ENCODE results near the gene SCNN1G. TPM values are rescaled to one million over a fixed set of nuclear protein-coding genes. Genes with fewer than 3 reads are reported as not detected.

Gene SCNN1G
- total RNA-seq, 1 experiment from 2014 or later = 6.3 TPM

DNA sequence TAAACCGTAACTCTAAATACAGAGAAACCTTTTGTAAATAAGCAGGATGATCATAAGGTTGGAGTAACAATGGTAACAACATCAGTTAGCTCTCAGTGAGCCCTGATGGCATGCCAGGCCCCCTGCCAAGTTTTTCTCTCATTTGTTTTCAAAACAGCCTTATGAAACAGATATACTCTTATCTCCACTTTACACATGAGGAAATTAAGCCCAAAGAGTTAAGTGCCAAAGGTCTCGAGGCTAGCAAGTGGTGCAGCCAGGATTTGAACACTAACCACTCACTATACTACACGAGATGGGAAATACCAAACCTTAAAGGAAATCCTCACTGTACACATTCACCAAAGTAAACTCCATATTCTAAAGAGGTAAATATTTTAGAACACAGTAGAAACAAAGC, 48.3 kb upstream of the SCNN1G start:
- Histone ChIP-seq H3K27ac (ENCODE audit: low read length) (no peak overlapping the region), H3K9me2 (replicated peaks; ENCODE audit: low read length) (no peaks in the 10 kb centered on the region), H4K20me1 (ENCODE audit: low read length) (no peaks in the 10 kb centered on the region), H3F3A (ENCODE audit: low read length, unreplicated experiment) (no peaks in the 10 kb centered on the region), H3K9me3 (ENCODE audit: low read length) (no peaks in the 10 kb centered on the region), H3K79me2 (ENCODE audit: low read length) (peaks cover 95% of the 10 kb centered on the region), H3K36me3 (ENCODE audit: low read depth, low read length) (no peaks in the 10 kb centered on the region; the same call in 1 of the 2 replicates), H3K4me2 (ENCODE audit: low read length) (no peak overlapping the region), H2AFZ (ENCODE audit: low read length) (no peak overlapping the region), H3K4me1 (ENCODE audit: insufficient read depth, low read length) (peaks cover 8% of the 10 kb centered on the region; the same call in 1 of the 2 replicates), H3K4me3 (ENCODE audit: low read length) (no peak overlapping the region), H3K27me3 (ENCODE audit: low read length) (no peaks in the 10 kb centered on the region), H3K9ac (ENCODE audit: low read length) (no peak overlapping the region)
- CTCF ChIA-PET = no interaction called here
- POLR2A ChIA-PET (ENCODE audit: unreplicated experiment) = no interaction called here
- BruUV-seq (replicated peaks) = no TSS peak
- intact Hi-C loops (cut with micrococcal nuclease) = no loop called here
- ATAC-seq = no peak
- no peak for TF ChIP-seq EZH2 (IDR thresholded peaks at IDR 0.05; ENCODE audit: low read length, unreplicated experiment)
- TF ChIP-seq, protein P1, sequence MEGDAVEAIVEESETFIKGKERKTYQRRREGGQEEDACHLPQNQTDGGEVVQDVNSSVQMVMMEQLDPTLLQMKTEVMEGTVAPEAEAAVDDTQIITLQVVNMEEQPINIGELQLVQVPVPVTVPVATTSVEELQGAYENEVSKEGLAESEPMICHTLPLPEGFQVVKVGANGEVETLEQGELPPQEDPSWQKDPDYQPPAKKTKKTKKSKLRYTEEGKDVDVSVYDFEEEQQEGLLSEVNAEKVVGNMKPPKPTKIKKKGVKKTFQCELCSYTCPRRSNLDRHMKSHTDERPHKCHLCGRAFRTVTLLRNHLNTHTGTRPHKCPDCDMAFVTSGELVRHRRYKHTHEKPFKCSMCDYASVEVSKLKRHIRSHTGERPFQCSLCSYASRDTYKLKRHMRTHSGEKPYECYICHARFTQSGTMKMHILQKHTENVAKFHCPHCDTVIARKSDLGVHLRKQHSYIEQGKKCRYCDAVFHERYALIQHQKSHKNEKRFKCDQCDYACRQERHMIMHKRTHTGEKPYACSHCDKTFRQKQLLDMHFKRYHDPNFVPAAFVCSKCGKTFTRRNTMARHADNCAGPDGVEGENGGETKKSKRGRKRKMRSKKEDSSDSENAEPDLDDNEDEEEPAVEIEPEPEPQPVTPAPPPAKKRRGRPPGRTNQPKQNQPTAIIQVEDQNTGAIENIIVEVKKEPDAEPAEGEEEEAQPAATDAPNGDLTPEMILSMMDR (conservative IDR thresholded peaks at IDR 0.05; ENCODE audit: low read depth, low read length) = no peak
- TF ChIP-seq EZH2phosphoT487 (IDR thresholded peaks at IDR 0.05; ENCODE audit: borderline replicate concordance, low read length) = no peak
- no peak for DNase-seq

DNA sequence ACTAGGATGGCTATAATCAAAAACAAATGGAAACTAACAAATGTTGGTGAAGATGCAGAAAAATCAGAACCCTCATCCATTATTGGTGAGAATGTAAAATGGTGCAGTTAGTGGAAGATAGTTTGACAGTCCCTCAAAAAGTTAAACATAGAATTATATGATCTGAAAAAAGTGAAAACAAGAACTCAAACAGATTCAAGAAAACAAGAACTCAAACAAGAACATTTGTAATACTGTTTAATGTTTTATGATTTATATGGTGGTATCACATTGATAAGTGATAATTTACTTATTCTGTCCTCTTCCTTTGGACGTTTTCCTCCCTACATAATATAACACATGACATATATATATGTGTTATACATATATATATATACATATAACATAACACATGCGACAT, 45.3 kb upstream of the SCNN1G start:
- Histone ChIP-seq H3K9ac (ENCODE audit: low read length) (no peak overlapping the region), H3K4me2 (ENCODE audit: low read length) (no peak overlapping the region), H3K79me2 (ENCODE audit: low read length) (peaks cover 97% of the 10 kb centered on the region), H3K4me1 (ENCODE audit: insufficient read depth, low read length) (peaks cover 8% of the 10 kb centered on the region; the same call in 1 of the 2 replicates), H3K27ac (ENCODE audit: low read length) (no peak overlapping the region), H3K9me3 (ENCODE audit: low read length) (no peaks in the 10 kb centered on the region), H4K20me1 (ENCODE audit: low read length) (no peaks in the 10 kb centered on the region), H3K36me3 (ENCODE audit: low read depth, low read length) (no peaks in the 10 kb centered on the region; the same call in 1 of the 2 replicates), H3F3A (ENCODE audit: low read length, unreplicated experiment) (no peaks in the 10 kb centered on the region), H3K4me3 (ENCODE audit: low read length) (no peak overlapping the region), H2AFZ (ENCODE audit: low read length) (no peak overlapping the region), H3K9me2 (replicated peaks; ENCODE audit: low read length) (no peaks in the 10 kb centered on the region), H3K27me3 (ENCODE audit: low read length) (no peaks in the 10 kb centered on the region)
- CTCF ChIA-PET = no interaction called here
- intact Hi-C loops (cut with micrococcal nuclease) = no loop called here
- ATAC-seq = no peak
- BruUV-seq (replicated peaks) = no TSS peak
- POLR2A ChIA-PET (ENCODE audit: unreplicated experiment) = no interaction called here
- DNase-seq = no peak
- TF ChIP-seq, protein P1 (conservative IDR thresholded peaks at IDR 0.05; ENCODE audit: low read depth, low read length) = no peak
- TF ChIP-seq EZH2phosphoT487 (IDR thresholded peaks at IDR 0.05; ENCODE audit: borderline replicate concordance, low read length) = no peak

DNA sequence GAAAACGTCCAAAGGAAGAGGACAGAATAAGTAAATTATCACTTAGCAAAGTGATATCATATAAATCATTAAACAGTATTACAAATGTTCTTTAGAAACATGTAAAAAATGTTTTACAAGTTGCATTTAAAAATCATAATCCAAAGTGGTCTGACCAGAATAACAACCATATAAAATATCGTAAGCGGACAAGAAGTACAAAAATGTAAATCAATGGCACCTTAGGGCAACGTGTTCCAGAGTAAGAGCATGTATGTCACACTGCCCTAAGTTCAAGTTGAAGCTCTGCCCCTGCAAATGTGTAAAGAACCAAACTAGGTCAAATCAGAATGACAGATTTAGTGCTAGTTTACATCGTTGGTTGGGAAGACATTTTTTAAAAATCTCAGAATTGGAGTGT, 44.7 kb upstream of the SCNN1G start:
- Histone ChIP-seq H2AFZ (ENCODE audit: low read length) (no peak overlapping the region), H3K9me3 (ENCODE audit: low read length) (no peaks in the 10 kb centered on the region), H3K27me3 (ENCODE audit: low read length) (no peaks in the 10 kb centered on the region), H3K27ac (ENCODE audit: low read length) (no peak overlapping the region), H3K9me2 (replicated peaks; ENCODE audit: low read length) (no peaks in the 10 kb centered on the region), H3F3A (ENCODE audit: low read length, unreplicated experiment) (no peaks in the 10 kb centered on the region), H3K9ac (ENCODE audit: low read length) (no peak overlapping the region), H3K4me3 (ENCODE audit: low read length) (no peak overlapping the region), H3K4me1 (ENCODE audit: insufficient read depth, low read length) (peaks cover 8% of the 10 kb centered on the region; the same call in 1 of the 2 replicates), H3K4me2 (ENCODE audit: low read length) (0 out of 2 replicates have a peak overlapping the region, but pooled peaks have one; percentile 13), H3K36me3 (ENCODE audit: low read depth, low read length) (no peaks in the 10 kb centered on the region; the same call in 1 of the 2 replicates), H3K79me2 (ENCODE audit: low read length) (peaks cover 97% of the 10 kb centered on the region), H4K20me1 (ENCODE audit: low read length) (no peaks in the 10 kb centered on the region)
- TF ChIP-seq EZH2phosphoT487 (IDR thresholded peaks at IDR 0.05; ENCODE audit: borderline replicate concordance, low read length) (no peak), EZH2 (IDR thresholded peaks at IDR 0.05; ENCODE audit: low read length, unreplicated experiment) (no peak)
- TF ChIP-seq, protein P1 (conservative IDR thresholded peaks at IDR 0.05; ENCODE audit: low read depth, low read length) = no peak
- ATAC-seq (no peak), DNase-seq (peak; percentile 36)
- intact Hi-C loops (cut with micrococcal nuclease) = no loop called here
- CTCF ChIA-PET = interaction anchor here (0.5 kb wide), 1 partner anchor 1130 kb away, joined by 3 read pairs; the partner anchor contains the start of gene MOSMO
- POLR2A ChIA-PET (ENCODE audit: unreplicated experiment) = no interaction called here
- no TSS peak for BruUV-seq (replicated peaks)
